NK-92 treated with Interleukin-12 subunit alpha and Interleukin-12 subunit beta, amount 100 ng/mL, for 24 hours (cell line): Measurements from ENCODE around the gene ATG7.

Experiments
- DNase-seq: peaks from one replicate; lab custom pipeline; 2025; lab: John Stamatoyannopoulos, UW

ATG7 gene, protein sequence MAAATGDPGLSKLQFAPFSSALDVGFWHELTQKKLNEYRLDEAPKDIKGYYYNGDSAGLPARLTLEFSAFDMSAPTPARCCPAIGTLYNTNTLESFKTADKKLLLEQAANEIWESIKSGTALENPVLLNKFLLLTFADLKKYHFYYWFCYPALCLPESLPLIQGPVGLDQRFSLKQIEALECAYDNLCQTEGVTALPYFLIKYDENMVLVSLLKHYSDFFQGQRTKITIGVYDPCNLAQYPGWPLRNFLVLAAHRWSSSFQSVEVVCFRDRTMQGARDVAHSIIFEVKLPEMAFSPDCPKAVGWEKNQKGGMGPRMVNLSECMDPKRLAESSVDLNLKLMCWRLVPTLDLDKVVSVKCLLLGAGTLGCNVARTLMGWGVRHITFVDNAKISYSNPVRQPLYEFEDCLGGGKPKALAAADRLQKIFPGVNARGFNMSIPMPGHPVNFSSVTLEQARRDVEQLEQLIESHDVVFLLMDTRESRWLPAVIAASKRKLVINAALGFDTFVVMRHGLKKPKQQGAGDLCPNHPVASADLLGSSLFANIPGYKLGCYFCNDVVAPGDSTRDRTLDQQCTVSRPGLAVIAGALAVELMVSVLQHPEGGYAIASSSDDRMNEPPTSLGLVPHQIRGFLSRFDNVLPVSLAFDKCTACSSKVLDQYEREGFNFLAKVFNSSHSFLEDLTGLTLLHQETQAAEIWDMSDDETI

DNA sequence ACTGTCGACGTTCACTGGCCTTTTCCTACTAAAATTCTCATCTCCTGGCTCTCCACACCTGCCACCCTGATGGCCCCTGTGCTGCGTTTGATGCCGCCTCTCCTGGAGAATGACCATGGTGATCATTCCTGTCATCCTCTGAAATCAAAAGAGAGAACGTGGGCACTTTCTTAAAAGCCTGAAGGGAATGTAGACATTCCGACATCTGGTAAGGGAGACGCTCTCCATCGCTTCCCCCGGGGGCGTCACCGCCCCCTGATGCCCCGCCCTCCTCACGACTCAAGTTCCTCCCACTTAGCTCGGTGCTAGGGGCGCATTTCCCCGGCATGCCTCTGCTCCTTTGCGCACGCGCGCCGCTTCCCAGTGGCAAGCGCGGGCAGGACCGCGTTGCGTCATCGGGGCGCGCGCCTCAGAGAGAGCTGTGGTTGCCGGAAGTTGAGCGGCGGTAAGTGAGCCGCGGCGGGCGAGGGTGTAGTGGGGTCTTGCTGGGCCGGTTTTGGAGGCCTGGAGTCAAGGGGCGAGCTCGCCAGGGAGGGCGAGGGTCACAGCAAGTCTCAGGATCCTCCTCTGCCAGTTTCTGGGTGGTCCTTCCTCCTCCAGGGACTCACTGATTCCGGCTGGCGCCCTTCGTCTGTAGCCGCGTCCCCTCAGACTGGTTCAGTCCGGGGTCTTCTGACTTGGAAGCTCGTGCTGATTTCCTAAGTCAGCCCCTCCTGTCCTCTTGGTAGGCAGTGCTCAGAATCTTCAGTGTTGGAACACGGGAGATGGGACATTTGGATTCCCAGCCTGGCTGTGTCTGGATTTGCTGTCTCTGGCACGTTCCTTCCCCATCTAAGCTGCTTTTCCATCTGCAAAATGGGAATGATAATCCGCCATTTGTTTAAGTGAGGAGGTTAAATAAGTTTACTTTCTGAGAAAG, at the start of gene ATG7:
ATG7 (plus strand) TSS at position 412 of the 919 bp plus-strand sequence. CDS start 26,299 bp downstream, outside the sequence.
- peak; percentile 92 for DNase-seq

DNA sequence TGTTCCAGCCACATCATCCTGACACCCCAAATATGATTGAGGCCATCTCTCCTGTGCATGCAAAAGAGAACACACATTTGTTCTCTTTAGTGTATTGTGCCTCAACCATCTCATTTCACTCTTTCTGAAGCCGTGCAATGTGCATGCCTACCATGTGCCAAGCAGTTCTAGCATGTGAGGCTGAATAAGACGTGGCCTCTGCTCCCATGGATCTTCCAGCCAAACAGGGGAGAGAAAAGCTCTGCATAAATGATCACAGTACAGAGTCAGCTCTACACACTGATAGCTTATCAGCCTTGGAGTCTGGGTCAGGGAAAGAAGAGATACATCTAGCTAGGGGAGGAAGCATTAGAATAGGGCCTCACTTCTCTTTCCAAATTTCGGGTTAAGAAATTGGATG, 48.2 kb upstream of the ATG7 start:
- DNase-seq, result no peak

DNA sequence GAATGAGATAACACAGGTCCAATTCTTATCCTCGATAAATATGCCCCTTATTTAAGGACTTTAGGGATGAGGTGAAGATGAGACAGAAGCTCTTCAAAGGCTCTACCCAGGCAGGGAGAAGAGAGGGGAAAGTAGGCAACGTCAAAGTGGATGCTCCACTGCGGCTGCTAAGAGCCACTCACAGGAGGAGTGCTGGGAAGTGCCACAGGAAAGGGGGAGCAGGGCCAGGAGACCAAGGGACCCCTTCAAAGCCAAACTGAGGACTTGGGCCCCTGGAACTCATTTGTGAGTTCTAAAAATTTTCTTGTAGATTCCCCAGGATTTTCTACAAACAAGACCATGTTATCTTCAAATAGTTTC, 47.3 kb upstream of the ATG7 start:
- DNase-seq, result no peak

DNA sequence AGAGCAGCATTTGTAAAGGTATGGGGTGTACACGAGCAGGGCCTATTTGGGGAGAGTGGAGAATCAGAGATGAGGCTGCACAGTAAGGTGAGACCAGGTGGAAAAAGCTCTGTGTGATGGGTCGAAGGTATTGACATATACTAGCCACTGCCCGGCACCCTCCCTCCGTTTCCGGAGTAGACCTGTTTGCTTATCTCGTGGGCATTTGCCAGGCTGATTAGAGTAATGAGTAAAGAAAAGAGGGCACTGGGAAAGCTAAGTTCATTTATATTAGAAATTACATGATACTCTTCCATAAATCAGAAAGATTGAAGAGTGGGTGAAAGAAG, 46.2 kb upstream of the ATG7 start:
- DNase-seq, result no peak

DNA sequence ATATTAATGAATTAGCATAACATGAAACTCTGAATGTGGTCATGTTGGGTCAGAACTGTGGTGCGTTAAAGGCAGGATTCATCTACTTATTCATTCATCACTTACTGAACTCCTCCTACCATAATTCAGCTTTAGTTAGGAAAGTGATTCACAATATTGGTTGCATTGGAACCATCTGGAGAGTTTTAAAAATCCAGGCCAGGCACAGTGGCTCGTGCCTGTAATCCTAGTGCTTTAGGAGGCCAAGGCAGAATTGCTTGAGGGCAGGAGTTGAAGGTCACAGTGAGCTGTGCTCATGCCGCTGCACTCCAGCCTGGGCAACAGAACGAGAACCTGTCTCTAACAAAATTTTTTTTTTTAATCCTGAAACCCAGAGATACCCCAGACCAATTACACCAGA, 44.2 kb upstream of the ATG7 start:
- DNase-seq, result no peak

DNA sequence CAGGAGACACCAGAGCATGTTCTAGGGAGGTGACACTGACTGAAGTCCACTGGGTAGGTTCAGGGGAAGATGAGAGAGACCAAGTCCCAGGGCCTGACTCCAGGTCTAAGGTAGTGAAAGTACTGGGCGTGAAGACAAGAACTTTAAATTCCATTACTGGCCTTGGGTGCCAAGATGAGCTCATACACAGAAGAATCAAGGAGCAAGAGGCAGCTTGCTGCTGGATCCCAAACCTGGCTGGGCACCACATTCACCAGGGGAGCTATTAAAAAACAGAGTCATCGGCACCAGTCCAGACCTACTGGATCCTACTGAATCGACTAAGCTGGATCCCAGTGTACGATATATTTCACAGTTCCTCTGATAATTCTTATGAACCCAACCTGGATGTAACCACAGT, 42.1 kb upstream of the ATG7 start:
- DNase-seq, result no peak

DNA sequence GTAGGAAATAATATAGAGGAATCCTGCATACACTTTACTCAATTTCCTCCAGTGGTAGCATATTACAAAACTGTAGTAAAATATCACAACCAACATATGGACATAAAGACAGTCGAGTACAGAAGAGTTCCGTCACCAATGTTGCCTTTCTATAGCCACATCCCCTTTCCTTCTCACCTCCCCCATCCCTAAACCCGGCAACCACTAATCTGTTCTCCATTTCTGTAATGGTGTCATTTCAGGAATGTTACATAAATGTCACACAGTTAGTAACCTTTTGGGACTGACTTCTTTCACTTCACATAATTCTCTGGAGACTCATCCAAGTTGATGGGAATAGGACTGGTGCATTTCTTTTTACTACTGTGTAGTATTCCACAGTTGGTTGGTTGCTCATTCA, 41.4 kb upstream of the ATG7 start:
- no peak for DNase-seq

DNA sequence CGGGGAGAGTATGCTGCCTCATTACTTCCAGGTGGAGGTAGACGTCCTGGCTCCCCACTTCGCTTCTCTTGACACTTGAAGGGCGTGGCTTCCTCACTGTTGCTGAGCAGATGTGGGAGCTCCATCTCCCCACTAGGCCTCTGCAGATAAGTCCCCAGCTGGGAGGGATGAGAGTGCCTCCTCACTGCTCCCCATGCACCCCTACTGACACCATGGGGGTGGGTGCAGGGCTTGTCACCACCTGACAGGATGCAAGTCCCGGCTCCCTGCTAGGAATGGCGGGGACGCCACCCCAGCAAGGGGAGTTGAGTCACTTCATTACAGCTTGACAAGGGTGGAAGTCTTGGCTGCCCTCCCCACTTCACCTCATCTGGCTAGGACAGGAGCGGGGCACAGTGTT, 36.8 kb upstream of the ATG7 start:
- no peak for DNase-seq

DNA sequence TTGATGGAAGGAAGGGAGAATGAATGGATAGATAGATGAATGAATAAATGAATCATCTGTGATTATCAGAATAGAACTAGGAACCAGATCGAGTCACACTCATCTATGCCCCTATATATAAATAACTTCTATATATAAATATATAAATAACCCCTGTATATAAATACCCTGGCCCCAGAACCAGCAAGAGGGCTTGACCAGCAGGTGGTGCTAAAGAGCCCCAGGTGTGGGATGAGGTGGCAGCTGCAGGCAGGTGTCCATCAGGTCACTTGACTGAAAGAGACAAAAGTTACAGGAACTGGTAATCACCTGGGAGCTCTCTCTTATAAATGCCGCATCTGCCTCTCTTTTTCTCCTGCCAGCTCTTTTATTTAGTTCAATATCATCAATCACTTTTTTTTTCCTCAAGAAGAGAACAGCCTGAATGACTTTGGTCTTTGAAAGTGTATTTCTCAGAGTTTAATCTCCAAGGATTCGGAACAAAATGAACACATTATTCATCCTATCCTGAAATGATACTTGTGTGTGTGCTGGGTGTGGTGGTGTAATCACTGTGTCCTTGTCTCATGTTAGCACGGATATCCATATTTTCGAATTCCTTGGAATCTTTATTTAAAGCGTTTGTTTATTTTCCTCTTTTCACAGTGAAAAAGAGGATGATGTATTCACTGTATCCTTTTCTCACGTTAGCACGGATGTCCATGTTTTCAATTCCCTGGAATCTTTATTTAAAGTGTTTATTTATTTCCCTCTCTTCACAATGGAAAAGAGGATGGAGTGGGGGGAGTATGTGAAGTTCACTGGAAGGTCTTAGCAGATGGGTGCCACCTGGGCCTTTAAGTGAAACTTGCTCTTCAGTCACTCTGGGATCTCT, 35.4 kb upstream of the ATG7 start:
- DNase-seq, result peak; percentile 55

DNA sequence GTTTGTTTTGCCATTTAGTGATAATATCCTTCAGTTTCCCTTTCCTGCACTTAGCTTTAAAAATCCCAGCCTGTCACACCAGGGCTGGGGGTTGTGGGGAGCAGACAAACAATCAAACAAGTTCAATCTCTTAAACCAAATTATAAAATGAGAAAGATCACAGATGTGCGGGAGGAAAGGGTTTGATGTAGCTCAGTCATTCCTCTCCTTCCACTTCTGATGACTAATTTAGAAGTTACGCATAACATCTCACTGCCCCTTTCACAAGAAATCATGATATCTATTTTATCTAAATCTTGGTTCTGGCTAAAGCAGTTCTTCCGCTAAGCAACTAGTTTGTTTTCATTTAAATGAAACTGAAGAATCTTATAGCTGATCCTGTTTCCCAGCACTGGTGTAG, 34.1 kb upstream of the ATG7 start:
- no peak for DNase-seq

DNA sequence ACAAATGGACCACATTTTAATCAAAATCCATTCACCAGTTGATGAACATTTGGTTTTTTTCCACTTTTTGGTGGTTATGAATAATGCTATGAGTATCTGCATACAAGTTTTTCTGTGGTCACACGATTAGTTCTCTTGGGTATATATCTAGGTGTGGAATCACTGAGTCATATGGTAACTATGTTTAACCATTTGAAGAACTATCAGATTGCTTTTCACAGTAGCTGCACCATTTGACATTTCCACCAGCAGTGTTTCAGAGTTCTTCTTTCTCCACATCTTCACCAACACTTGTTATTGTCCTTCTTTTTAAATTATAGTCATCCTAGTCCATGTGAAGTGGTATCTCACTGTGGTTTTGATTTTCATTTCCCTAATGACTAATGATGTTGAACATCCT, 33.3 kb upstream of the ATG7 start:
- no peak for DNase-seq

DNA sequence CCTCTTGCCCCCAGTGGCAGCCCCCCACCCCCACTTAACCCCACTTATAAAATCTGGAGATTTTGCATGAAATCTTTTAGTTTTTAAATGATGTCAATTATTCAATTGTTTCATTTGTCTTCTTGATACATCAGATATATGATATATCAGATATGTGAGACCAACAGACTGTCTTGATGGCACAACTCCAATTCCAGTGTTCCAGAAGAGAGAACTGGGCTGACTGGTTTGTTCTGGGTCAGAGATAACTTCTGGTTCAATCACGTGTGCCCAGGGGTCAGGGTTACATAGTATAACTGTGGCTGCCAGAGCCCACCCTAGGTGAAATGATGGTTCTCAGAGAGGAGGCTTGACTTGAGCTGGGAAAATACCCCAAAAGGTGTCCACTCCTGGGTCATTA, 32.4 kb upstream of the ATG7 start:
- no peak for DNase-seq

DNA sequence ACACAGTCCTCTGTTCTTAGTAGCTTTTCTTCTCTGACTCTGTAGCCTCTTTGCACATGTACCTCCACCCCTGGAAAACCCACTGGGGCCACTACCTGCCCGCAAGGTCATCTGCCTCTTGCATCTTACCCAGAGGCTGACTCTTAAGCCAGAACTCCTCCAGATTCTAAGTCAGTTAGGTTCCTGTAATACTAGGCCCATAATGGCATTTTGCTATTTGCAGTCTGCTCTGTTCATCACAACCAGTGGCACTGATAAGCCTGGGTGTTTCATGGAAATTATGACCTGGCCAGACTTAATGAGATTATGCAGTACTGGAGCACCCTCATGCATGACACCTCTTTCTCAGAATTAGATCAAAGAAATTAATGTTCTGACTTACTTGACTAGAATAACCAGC, 31.7 kb upstream of the ATG7 start:
- DNase-seq, result no peak

DNA sequence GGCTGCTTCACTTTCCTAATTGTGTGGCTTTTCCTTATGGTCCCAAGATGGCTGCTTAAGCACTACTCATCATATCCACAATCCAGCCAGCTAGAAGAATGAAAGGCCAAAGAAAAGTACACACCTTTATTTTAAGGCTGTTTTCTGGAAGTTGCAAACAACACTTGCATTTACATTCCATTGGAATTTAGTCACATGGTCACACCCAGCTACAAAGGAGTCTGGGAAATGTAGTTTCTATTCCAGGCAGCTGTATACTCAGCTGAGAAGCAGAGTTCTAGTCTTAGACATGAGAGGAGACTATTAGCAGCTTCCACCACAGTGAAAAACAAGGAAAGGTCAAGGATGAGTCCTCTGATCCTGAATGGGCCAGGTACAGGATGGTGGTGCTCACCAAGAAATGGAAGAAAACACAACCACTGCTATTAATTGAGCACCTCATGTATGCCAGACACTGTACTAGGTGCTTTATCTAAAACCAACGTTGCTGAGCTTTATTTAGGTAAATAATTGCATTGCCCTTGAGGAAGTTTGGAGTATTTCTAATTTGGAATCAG, 28.0 kb upstream of the ATG7 start:
- no peak for DNase-seq

DNA sequence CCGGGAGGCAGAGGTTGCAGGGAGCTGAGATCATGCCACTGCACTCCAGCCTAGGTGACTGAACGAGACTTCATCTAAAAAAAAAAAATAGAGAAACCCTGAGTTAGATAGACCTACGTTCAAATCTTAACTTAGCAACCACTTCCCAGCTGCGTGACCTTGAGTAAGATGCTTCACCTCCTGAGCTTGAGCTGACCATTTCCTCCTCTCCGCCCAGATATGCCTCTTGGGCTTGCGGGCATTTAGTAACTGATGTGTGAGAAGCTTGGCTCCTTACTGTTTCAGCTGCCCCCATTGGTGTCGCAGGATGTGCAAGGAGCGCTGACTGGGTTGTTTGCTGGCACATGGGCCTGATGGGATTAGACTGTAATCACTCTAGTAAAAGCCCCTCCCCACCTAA, 26.9 kb upstream of the ATG7 start:
- no peak for DNase-seq

DNA sequence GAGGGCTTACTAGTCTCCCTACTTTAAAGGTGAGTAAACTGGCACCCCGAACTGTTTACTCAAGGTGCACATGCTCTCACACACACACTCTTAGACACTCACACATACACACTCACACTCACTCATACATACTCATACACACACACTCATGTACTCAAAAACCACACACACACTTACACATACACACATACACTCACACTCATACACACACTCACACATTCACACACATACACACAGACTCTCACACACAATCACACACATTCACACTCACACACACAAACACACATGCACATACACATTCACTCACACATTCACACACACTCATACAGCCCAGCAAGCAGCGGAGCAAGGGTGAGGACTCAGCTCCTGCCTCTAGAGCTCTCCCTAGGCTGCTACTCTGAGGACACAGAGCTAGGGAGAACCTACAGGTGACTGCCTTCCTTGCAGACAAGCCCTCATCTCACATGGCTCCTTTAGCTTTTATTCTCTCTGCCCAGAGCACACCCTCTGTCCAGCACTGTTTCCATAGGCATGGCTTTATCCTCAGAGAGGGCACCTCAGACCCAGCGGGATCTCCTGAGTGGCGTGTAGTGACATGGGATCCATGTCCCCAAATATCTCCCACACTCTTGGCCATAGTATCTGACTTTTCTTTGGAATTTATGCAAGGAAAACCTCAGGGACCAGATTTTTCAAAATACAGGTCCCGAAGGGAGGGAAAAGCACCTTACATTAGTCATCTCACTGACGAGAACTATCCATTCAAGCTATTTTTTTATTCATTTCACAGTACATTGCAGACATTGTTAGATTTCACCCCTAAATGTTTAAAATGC, 26.2 kb upstream of the ATG7 start:
- DNase-seq, result no peak

DNA sequence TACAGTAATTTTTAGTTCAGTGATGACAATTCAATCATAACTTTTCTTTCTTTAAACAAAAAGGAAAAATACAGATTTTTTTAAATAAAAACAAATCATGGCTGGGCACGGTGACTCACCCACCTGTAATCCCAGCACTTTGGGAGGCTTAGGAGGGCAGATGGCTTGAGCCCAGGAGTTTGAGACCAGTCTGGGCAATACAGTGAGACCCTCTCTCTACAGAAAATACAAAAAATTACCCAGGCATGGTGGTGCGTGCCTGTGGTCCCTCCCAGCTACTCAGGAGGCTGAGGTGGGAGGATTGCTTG, 25.6 kb upstream of the ATG7 start:
- no peak for DNase-seq

DNA sequence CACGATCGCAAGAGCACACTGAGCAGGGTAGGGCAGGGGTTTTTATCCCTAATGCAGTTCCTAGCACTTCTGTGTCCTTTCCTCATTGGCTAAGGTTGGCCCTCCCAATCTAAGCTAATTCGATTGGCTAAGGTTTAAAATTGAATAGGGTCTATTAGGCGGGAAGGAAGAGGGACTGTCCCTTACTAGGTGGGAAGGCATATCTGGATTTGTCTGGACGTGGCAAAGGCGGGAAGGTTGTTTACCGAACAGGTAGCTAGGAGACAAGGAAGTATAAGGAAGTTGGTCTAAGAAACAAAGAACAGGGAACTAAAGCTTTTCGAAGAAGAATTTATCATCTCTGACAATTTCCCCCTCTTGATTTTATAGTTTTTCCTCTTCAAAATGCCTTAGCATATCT, 24.8 kb upstream of the ATG7 start:
- DNase-seq, result no peak

DNA sequence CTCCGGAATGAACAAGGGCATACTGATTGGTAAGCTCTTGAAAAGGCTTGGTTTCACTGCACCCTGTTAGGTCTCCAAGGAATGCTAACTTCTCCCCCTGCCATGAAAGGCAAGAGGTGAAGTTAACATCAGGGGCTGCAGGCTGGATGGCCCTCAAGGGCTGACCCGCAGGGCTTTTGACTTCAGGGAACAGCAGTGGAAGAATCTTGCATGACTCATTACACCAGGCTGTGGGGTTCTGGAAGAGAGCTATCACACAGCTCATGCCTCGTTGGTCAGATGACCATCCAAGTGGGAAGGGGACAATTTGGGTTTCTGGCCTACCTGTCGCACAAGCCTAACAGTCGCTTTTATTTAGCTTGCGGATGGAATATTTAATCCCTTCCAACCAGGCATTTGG, 23.6 kb upstream of the ATG7 start:
- no peak for DNase-seq

DNA sequence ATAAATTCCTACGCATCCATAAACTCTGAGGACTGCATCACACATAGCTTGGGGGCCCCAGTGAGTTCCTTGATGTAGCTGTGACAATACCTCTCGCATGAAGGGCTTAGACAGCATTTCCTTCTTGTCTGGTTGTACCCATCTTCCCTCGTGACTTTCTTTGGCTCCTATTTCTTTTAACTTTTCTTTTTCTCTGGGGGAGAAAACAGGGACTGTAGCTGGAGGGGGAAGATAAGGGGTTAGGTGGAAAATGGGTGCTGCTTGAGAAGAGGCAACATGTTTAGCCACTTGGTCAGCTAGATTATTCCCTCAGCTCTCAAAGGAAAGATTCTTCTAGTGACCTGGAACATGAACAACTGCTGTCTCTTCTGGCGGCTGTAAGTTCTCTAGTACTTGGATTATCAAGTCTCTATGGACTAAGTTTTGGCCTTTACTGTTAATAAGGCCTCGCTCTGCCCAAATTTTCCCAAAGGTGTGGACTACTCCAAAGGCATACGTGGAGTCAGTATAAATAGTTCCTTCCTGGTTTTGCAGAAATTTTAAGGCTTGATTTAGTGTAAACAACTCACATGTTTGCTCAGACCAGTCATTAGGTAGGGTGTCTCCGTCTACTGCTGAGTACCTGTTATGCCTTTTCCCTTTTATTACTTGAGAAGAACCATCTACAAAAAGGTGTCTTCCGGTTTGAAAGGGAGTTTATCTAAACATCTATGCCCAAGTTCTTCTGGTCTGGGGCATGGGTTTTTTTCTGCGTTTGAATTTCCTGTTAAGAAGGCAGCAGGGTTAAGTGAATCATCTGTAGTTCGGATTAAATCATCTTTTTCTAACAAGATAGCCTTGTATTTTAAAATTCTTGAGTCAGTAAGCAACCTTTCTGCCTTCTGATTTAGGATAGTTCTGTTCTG, 21.0 kb upstream of the ATG7 start:
- no peak for DNase-seq
